ENCODE results near the gene TM6SF1.

The TM6SF1 gene

DNA sequence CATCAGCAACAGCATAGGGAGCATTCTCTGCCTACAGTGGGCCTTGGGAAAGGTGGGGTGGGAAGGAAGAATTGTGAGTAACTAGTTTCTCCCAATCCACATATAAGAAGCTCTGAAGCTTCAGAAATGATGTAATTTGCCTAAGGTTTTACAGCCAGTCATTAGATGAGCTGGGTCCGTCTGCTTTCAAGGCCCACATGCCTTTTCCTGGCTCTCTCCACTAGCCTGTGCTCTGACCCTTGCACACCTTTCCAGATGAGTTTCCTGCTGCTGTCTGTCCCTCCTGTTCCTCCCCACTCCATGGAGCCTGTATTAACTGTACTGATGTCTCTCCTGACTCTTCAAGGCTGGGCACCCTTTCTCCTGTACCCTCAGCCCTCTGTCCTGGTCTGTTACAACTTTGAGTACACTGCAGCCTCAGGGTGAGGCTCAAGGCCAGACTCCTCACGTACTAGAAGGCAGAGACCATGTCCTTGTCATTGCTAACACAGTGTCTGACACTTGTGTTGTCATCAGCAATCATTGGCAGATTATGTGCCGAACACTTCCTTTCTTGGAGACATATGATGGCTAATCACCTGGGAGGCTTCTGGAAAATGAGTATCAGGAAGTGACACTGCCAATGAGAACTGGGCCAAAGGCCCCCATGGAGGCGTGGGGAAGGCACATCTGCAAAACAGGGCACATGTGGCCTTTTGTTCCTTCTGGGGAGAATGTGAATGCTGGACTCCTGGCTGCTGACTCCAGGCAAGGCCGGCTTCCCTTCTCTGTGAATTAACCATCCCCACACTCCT lies 6.6 kb downstream of the TM6SF1 start:
- no peaks in the 10 kb centered on the region for H4K20me1 ChIP-seq (ENCODE audit: low read depth, low read length)
- H3K27ac ChIP-seq (ENCODE audit: low read depth, low read length) = no peak overlapping the region
- no peaks in the 10 kb centered on the region for H3K36me3 ChIP-seq (ENCODE audit: low read length)
- H3K9me3 ChIP-seq (ENCODE audit: insufficient read depth, low read length) = no peaks in the 10 kb centered on the region
- no peaks in the 10 kb centered on the region for H3F3A ChIP-seq (ENCODE audit: insufficient read depth)
- H3K27me3 ChIP-seq (ENCODE audit: low read length) = no peaks in the 10 kb centered on the region
- no peak overlapping the region for H2AFZ ChIP-seq (ENCODE audit: low read depth, low read length, severe bottlenecking)
- no peak overlapping the region for H3K9ac ChIP-seq (ENCODE audit: low read length)
- H3K4me3 ChIP-seq (ENCODE audit: insufficient read depth, low read length, poor library complexity, severe bottlenecking) = no peak overlapping the region
- no peak overlapping the region for H3K4me2 ChIP-seq (ENCODE audit: low read depth, low read length, poor library complexity, severe bottlenecking)
- H3K9me2 ChIP-seq (replicated peaks; ENCODE audit: insufficient read depth, low read length) = no peaks in the 10 kb centered on the region
- no peaks in the 10 kb centered on the region for H3K79me2 ChIP-seq (ENCODE audit: insufficient read depth, low read length)
- no peak for TF ChIP-seq EZH2phosphoT487 (conservative IDR thresholded peaks at IDR 0.05; ENCODE audit: low read length)
- TF ChIP-seq, protein P1, sequence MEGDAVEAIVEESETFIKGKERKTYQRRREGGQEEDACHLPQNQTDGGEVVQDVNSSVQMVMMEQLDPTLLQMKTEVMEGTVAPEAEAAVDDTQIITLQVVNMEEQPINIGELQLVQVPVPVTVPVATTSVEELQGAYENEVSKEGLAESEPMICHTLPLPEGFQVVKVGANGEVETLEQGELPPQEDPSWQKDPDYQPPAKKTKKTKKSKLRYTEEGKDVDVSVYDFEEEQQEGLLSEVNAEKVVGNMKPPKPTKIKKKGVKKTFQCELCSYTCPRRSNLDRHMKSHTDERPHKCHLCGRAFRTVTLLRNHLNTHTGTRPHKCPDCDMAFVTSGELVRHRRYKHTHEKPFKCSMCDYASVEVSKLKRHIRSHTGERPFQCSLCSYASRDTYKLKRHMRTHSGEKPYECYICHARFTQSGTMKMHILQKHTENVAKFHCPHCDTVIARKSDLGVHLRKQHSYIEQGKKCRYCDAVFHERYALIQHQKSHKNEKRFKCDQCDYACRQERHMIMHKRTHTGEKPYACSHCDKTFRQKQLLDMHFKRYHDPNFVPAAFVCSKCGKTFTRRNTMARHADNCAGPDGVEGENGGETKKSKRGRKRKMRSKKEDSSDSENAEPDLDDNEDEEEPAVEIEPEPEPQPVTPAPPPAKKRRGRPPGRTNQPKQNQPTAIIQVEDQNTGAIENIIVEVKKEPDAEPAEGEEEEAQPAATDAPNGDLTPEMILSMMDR (IDR thresholded peaks at IDR 0.05; ENCODE audit: insufficient read depth, low read length, poor library complexity, severe bottlenecking) = no peak

DNA sequence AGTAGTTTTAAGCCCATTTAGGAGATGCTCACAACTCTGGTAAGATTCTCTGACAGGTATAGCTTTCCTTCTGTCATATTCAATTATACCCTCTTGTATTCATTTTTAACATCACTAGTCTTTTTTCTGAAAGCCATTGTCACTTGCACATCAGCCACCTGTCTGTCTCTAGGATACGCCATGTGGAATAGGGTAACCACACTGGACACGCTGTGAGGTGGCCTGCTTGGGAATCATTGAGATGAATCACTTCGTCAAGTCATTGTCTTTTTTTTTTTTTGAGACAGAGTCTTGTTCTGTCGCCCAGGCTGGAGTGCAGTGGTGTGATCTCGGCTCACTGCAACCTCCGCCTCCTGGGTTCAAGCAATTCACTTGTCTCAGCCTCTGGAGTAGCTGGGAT lies 7.4 kb downstream of the TM6SF1 start:
- Histone ChIP-seq H3K79me2 (ENCODE audit: insufficient read depth, low read length) (no peaks in the 10 kb centered on the region), H3K4me3 (ENCODE audit: insufficient read depth, low read length, poor library complexity, severe bottlenecking) (no peak overlapping the region), H3K9me3 (ENCODE audit: insufficient read depth, low read length) (no peaks in the 10 kb centered on the region), H4K20me1 (ENCODE audit: low read depth, low read length) (no peaks in the 10 kb centered on the region), H3K27me3 (ENCODE audit: low read length) (no peaks in the 10 kb centered on the region), H3K9ac (ENCODE audit: low read length) (no peak overlapping the region), H3K9me2 (replicated peaks; ENCODE audit: insufficient read depth, low read length) (no peaks in the 10 kb centered on the region), H2AFZ (ENCODE audit: low read depth, low read length, severe bottlenecking) (no peak overlapping the region), H3F3A (ENCODE audit: insufficient read depth) (no peaks in the 10 kb centered on the region), H3K36me3 (ENCODE audit: low read length) (no peaks in the 10 kb centered on the region), H3K4me2 (ENCODE audit: low read depth, low read length, poor library complexity, severe bottlenecking) (no peak overlapping the region), H3K27ac (ENCODE audit: low read depth, low read length) (no peak overlapping the region)
- no peak for TF ChIP-seq EZH2phosphoT487 (conservative IDR thresholded peaks at IDR 0.05; ENCODE audit: low read length)
- TF ChIP-seq, protein P1 (IDR thresholded peaks at IDR 0.05; ENCODE audit: insufficient read depth, low read length, poor library complexity, severe bottlenecking) = no peak

GRCh38 chr15:83115410-83115809 lies 8.0 kb downstream of the TM6SF1 start:
- no peak overlapping the region for H3K27ac ChIP-seq (ENCODE audit: low read depth, low read length)
- H4K20me1 ChIP-seq (ENCODE audit: low read depth, low read length) = no peaks in the 10 kb centered on the region
- H3K4me3 ChIP-seq (ENCODE audit: insufficient read depth, low read length, poor library complexity, severe bottlenecking) = no peak overlapping the region
- H3K27me3 ChIP-seq (ENCODE audit: low read length) = no peaks in the 10 kb centered on the region; the same call in 1 of the 2 replicates
- TF ChIP-seq, protein P1 (IDR thresholded peaks at IDR 0.05; ENCODE audit: insufficient read depth, low read length, poor library complexity, severe bottlenecking) = no peak
- no peak for TF ChIP-seq EZH2phosphoT487 (conservative IDR thresholded peaks at IDR 0.05; ENCODE audit: low read length)
- no peaks in the 10 kb centered on the region for H3K79me2 ChIP-seq (ENCODE audit: insufficient read depth, low read length)
- no peak overlapping the region for H2AFZ ChIP-seq (ENCODE audit: low read depth, low read length, severe bottlenecking)
- no peaks in the 10 kb centered on the region for H3F3A ChIP-seq (ENCODE audit: insufficient read depth)
- H3K36me3 ChIP-seq (ENCODE audit: low read length) = no peaks in the 10 kb centered on the region
- no peaks in the 10 kb centered on the region for H3K9me3 ChIP-seq (ENCODE audit: insufficient read depth, low read length)
- H3K4me2 ChIP-seq (ENCODE audit: low read depth, low read length, poor library complexity, severe bottlenecking) = no peak overlapping the region
- no peak overlapping the region for H3K9ac ChIP-seq (ENCODE audit: low read length)
- no peaks in the 10 kb centered on the region for H3K9me2 ChIP-seq (replicated peaks; ENCODE audit: insufficient read depth, low read length)

Data from SU-DHL-6 (cell line).